Endothelial cell of umbilical vein (primary cell): ENCODE measurements around the gene NR3C1. TPM values are rescaled to one million over a fixed set of nuclear protein-coding genes. Genes with fewer than 3 reads are reported as not detected.

Experiments
- BruUV-seq: library from RNA; stranded (reverse); fragments of 400-500 nt; replicated peaks from 2 replicates; lab custom pipeline; 2021; lab: Mats Ljungman, UMichigan
- CTCF ChIA-PET: fragments of 300-600, 350-600 bp; sonication (Branson Sonifier 250); formaldehyde crosslinking; loops from one replicate; lab custom pipeline; 2021; ENCODE audit warnings: antibody characterized with exemption, inconsistent platforms; lab: Charles Lee
- POLR2A ChIA-PET: fragments of 300-600, 350-600 bp; sonication (Branson Sonifier 250); formaldehyde crosslinking; loops from one replicate; lab custom pipeline; 2021; ENCODE audit warnings: antibody characterized with exemption, inconsistent platforms; lab: Charles Lee
- DNase-seq: peaks from one replicate; pipeline ENCODE4 v3.0.0-alpha.2; 2011; ENCODE audit warnings: low read depth, low spot score
- FAIRE-seq: peaks from 2 replicates; lab custom pipeline; 2011; peaks lifted over from hg19 to GRCh38; lab: Jason Lieb, UNC
- H2AFZ ChIP-seq: 2 replicates; pipeline ENCODE4 v1.6.0; 2012; ENCODE audit warnings: low read depth, low read length, control low read depth, inconsistent platforms
- H3K27ac ChIP-seq: 2 replicates; pipeline ENCODE4 v1.5.1; 2011; ENCODE audit warnings: low read depth, mild to moderate bottlenecking, control low read depth, low read length, moderate library complexity; ENCODE audit not compliant: insufficient read depth
- H3K27me3 ChIP-seq, 2 experiments: 2 replicates each; pipeline versions ENCODE4 v1.6.0 to v1.6.1; 2011; ENCODE audit warnings: low read length in 2 of 2, mixed read lengths in 1 of 2; ENCODE audit not compliant: control insufficient read depth in 2 of 2, insufficient read depth in 2 of 2
- H3K36me3 ChIP-seq, 2 experiments: 2 replicates in 1 of 2; 3 replicates in 1 of 2; pipeline ENCODE4 v1.5.1; 2011; ENCODE audit warnings: low read length in 2 of 2, mild to moderate bottlenecking in 1 of 2, moderate library complexity in 1 of 2; ENCODE audit not compliant: control insufficient read depth in 2 of 2, insufficient read depth in 2 of 2; ENCODE audit errors: extremely low read depth in 1 of 2
- H3K4me1 ChIP-seq: 3 replicates; pipeline ENCODE4 v1.5.1; 2011; ENCODE audit warnings: mild to moderate bottlenecking, low read length; ENCODE audit not compliant: control insufficient read depth, insufficient read depth; ENCODE audit errors: extremely low read depth
- H3K4me2 ChIP-seq: 2 replicates; pipeline ENCODE4 v1.6.1; 2011; ENCODE audit warnings: low read length, control low read depth, mixed read lengths; ENCODE audit not compliant: insufficient read depth
- H3K4me3 ChIP-seq, 3 experiments: fragments of 200-600 bp in 1 of 3; sonication (generic), shearing (Covaris generic) in 1 of 3; replicated peaks in 1 of 3; 2 replicates each; pipeline ENCODE4 v1.5.1; 2011 to 2016; ENCODE audit warnings: control low read depth in 3 of 3, low read length in 3 of 3, mild to moderate bottlenecking in 2 of 3, inconsistent platforms in 1 of 3, low read depth in 1 of 3, moderate library complexity in 1 of 3; ENCODE audit not compliant: insufficient read depth in 1 of 3
- H3K79me2 ChIP-seq: 2 replicates; pipeline ENCODE4 v1.6.0; 2012; ENCODE audit warnings: low read length, inconsistent platforms; ENCODE audit not compliant: control insufficient read depth, insufficient read depth
- H3K9ac ChIP-seq: replicated peaks from 2 replicates; pipeline ENCODE3; 2011; ENCODE audit warnings: low read length, control low read depth; ENCODE audit not compliant: insufficient read depth; ENCODE audit errors: extremely low read depth
- H3K9me1 ChIP-seq: replicated peaks from 3 replicates; pipeline ENCODE4 v1.6.0; 2011; ENCODE audit warnings: mild to moderate bottlenecking, low read length; ENCODE audit not compliant: control insufficient read depth, insufficient read depth; ENCODE audit errors: extremely low read depth
- H3K9me3 ChIP-seq: replicated peaks from 2 replicates; pipeline ENCODE4 v1.5.1; 2012; ENCODE audit warnings: low read length, inconsistent platforms; ENCODE audit not compliant: control insufficient read depth, insufficient read depth
- H4K20me1 ChIP-seq: replicated peaks from 2 replicates; pipeline ENCODE3; 2011; ENCODE audit warnings: mild to moderate bottlenecking, low read length; ENCODE audit not compliant: control insufficient read depth, insufficient read depth; ENCODE audit errors: extremely low read depth
- EZH2 ChIP-seq: IDR thresholded peaks from 2 replicates; pipeline ENCODE4 v1.6.1; 2012; ENCODE audit warnings: borderline replicate concordance, low read depth, mild to moderate bottlenecking, moderate library complexity, low read length, inconsistent platforms; ENCODE audit not compliant: severe bottlenecking
- FOS ChIP-seq: IDR thresholded peaks from 2 replicates; pipeline ENCODE4 v1.6.1; 2011; ENCODE audit warnings: mild to moderate bottlenecking, low read length, moderate library complexity, borderline replicate concordance; ENCODE audit not compliant: insufficient read depth
- GATA2 ChIP-seq: IDR thresholded peaks from 2 replicates; pipeline ENCODE4 v1.7.0; 2011; ENCODE audit warnings: low read depth, mild to moderate bottlenecking, moderate library complexity, mixed read lengths, low read length; ENCODE audit not compliant: insufficient read length, insufficient read depth
- JUN ChIP-seq: IDR thresholded peaks from 2 replicates; pipeline ENCODE4 v1.6.1; 2011; ENCODE audit warnings: borderline replicate concordance, low read depth; ENCODE audit not compliant: insufficient read length, insufficient read depth
- MYC ChIP-seq: IDR thresholded peaks from one replicate; pipeline ENCODE4 v1.6.1; 2011; ENCODE audit warnings: mild to moderate bottlenecking, low read depth, low read length
- POLR2A ChIP-seq: IDR thresholded peaks from 2 replicates; pipeline ENCODE4 v1.6.1; 2012; ENCODE audit warnings: low read depth, mild to moderate bottlenecking, control low read depth, low read length
- POLR2AphosphoS5 ChIP-seq: IDR thresholded peaks from 2 replicates; pipeline ENCODE4 v1.6.1; 2012; ENCODE audit warnings: low read depth, mild to moderate bottlenecking, control low read depth, low read length, moderate library complexity; ENCODE audit not compliant: insufficient read depth
- dilution Hi-C: fragments of 300-500 bp; cut with MboI; formaldehyde crosslinking; loops from one replicate; pipeline ENCODE4 v1.15.0; 2019; ENCODE audit warnings: low sequenced_read_pairs; ENCODE audit not compliant: extremely low pct_ligation_motif_present
- intact Hi-C: fragments of 100-400 bp; cut with micrococcal nuclease; formaldehyde crosslinking; loops from one replicate; pipeline ENCODE4 v1.10.0; 2022
- polyA plus RNA-seq, 4 experiments: library from polyadenylated mRNA; depleted of rRNA in 3 of 4; stranded (reverse) in 3 of 4; unstranded in 1 of 4; fragments of >200 nt; gene quantifications; 2 replicates each; pipeline versions ENCODE4 v1.2.1 to v1.2.3, GENCODE V29; 2011 to 2012; ENCODE audit warnings: missing spikeins in 1 of 4
- total RNA-seq: library from RNA; stranded (reverse); gene quantifications from 2 replicates; pipeline ENCODE4 v1.2.3, GENCODE V29; 2021
- TF ChIP-seq, protein P1 (sequence below): IDR thresholded peaks from 2 replicates; pipeline ENCODE4 v1.6.1; 2011; ENCODE audit not compliant: insufficient read depth, insufficient read length
- TF ChIP-seq, protein P2 (sequence below), 2 donors: IDR thresholded peaks; 1 replicate in 1 of 2; 2 replicates in 1 of 2; pipeline ENCODE4 v1.5.1; 2011; ENCODE audit warnings: low read length in 2 of 2, mild to moderate bottlenecking in 2 of 2, moderate library complexity in 2 of 2, control low read depth in 1 of 2, inconsistent platforms in 1 of 2, low read depth in 1 of 2; ENCODE audit not compliant: insufficient read depth in 1 of 2; ENCODE audit errors: extremely low read depth in 1 of 2

Gene NR3C1
- total and polyA plus RNA-seq, 2 donors (not counting 3 experiments of a cell fraction or from before 2014, with no cell fraction given): 4.1 to 17.0 TPM

DNA sequence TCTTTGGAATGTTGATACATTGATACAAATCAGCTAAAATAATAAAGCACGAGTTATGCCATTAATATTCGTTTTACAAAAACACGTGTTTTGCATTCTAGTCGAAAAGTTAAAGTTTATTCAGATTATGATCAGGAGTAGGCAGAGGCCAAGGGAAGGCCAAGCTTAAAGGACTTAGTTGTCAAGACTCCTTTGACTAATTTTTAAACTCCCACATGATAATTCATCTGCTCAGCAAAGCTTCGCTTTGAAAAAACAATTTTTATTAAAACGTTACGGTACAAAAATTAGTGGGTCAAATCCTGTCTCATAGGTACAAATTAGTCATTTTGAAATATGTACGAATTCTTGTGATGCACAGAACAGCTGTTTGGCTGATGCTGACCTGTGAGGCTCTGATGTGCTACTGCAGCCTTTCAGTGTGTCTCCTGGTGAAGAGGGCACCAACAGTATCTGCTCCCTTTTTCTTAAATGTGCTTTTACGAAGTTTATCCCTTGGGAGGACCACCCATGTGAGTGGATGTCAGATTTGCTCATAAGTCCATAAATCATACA is 23.0 kb upstream of the NR3C1 start:
- no peak for TF ChIP-seq FOS
- no peak for TF ChIP-seq MYC
- no peak for TF ChIP-seq POLR2A
- TF ChIP-seq, protein P1, sequence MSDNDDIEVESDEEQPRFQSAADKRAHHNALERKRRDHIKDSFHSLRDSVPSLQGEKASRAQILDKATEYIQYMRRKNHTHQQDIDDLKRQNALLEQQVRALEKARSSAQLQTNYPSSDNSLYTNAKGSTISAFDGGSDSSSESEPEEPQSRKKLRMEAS: no peak
- TF ChIP-seq POLR2AphosphoS5: no peak
- TF ChIP-seq GATA2: no peak
- no peak for TF ChIP-seq JUN
- TF ChIP-seq, protein P2, sequence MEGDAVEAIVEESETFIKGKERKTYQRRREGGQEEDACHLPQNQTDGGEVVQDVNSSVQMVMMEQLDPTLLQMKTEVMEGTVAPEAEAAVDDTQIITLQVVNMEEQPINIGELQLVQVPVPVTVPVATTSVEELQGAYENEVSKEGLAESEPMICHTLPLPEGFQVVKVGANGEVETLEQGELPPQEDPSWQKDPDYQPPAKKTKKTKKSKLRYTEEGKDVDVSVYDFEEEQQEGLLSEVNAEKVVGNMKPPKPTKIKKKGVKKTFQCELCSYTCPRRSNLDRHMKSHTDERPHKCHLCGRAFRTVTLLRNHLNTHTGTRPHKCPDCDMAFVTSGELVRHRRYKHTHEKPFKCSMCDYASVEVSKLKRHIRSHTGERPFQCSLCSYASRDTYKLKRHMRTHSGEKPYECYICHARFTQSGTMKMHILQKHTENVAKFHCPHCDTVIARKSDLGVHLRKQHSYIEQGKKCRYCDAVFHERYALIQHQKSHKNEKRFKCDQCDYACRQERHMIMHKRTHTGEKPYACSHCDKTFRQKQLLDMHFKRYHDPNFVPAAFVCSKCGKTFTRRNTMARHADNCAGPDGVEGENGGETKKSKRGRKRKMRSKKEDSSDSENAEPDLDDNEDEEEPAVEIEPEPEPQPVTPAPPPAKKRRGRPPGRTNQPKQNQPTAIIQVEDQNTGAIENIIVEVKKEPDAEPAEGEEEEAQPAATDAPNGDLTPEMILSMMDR (IDR thresholded peaks at IDR 0.05; ENCODE audit: extremely low read depth in 1 of 2, insufficient read depth in 1 of 2, low read depth in 1 of 2, low read length in 2 of 2): no peak
- no peak for TF ChIP-seq EZH2
- dilution Hi-C loops (no loop called here), intact Hi-C loops (no loop called here)
- Histone ChIP-seq H4K20me1 (no peaks in the 10 kb centered on the region), H2AFZ (no peak overlapping the region), H3K27me3 (no peaks in the 10 kb centered on the region), H3K4me2 (no peak overlapping the region), H3K4me3 (no peak overlapping the region), H3K9me1 (no peaks in the 10 kb centered on the region), H3K9me3 (no peaks in the 10 kb centered on the region), H3K27ac (no peak overlapping the region), H3K79me2 (no peaks in the 10 kb centered on the region), H3K36me3 (no peaks in the 10 kb centered on the region), H3K9ac (no peak overlapping the region), H3K4me1 (no peaks in the 10 kb centered on the region)
- DNase-seq (no peak), FAIRE-seq (no peak)
- ChIA-PET POLR2A (no interaction called here), CTCF (interaction anchor here (1.0 kb wide), 1 partner anchor 9 kb away, joined by 4 read pairs; no protein-coding TSS in a partner anchor)
- no TSS peak for BruUV-seq
